CD4-positive, alpha-beta T cell (primary cell): Measurements from ENCODE around the gene VAT1. TPM values are rescaled to one million over a fixed set of nuclear protein-coding genes. Genes with fewer than 3 reads are reported as not detected.
"Not testable (repeated sequence)": the region's sequence is repeated elsewhere in the genome, so short reads cannot be mapped to it uniquely, and the experiment has no call there.

Source experiments
- ATAC-seq: fragments of 200-7000 bp; cut with Tn5 transposase; one replicate; pipeline ENCODE4 v1.10.0; 2022; ENCODE audit warnings: mild to moderate bottlenecking; ENCODE audit not compliant: poor library complexity
- CTCF ChIA-PET: fragments of 350-600 bp; sonication (Branson Sonifier 250); formaldehyde crosslinking; loops from one replicate; lab custom pipeline; 2021; ENCODE audit warnings: antibody characterized with exemption, inconsistent platforms; lab: Charles Lee
- POLR2A ChIA-PET: fragments of 350-600 bp; sonication (Branson Sonifier 250); formaldehyde crosslinking; loops from one replicate; lab custom pipeline; 2021; ENCODE audit warnings: antibody characterized with exemption, inconsistent platforms; lab: Charles Lee
- DNase-seq, 14 experiments: peaks; one replicate each; pipeline ENCODE4 v3.0.0-alpha.2; 2013 to 2020; ENCODE audit warnings: mixed read lengths in 2 of 14
- H3K27ac ChIP-seq, 2 donors: one replicate each; pipeline versions ENCODE4 v1.5.1 to v1.7.0; 2013; ENCODE audit warnings: low read length in 2 of 2, low read depth in 1 of 2, mild to moderate bottlenecking in 1 of 2
- H3K27me3 ChIP-seq, 2 experiments: 1 replicate in 1 of 2; 2 replicates in 1 of 2; pipeline versions ENCODE4 v1.6.1 to v1.7.0; 2013; ENCODE audit warnings: low read length in 2 of 2, control low read depth in 1 of 2, mild to moderate bottlenecking in 1 of 2, moderate library complexity in 1 of 2; ENCODE audit not compliant: insufficient read depth in 2 of 2, control insufficient read depth in 1 of 2
- H3K36me3 ChIP-seq: one replicate; pipeline ENCODE4 v1.6.1; 2013; ENCODE audit warnings: low read length, control low read depth; ENCODE audit not compliant: insufficient read depth
- H3K4me1 ChIP-seq: one replicate; pipeline ENCODE4 v1.6.1; 2013; ENCODE audit warnings: low read length, control low read depth; ENCODE audit not compliant: insufficient read depth
- H3K4me3 ChIP-seq: one replicate; pipeline ENCODE4 v1.5.1; 2013; ENCODE audit warnings: mild to moderate bottlenecking, low read length, moderate library complexity
- H3K9me3 ChIP-seq, 2 experiments: 1 replicate in 1 of 2; 2 replicates in 1 of 2; pipeline versions ENCODE4 v1.6.1 to v1.7.0; 2013; ENCODE audit warnings: low read length in 2 of 2, mild to moderate bottlenecking in 2 of 2, control low read depth in 1 of 2, moderate library complexity in 1 of 2; ENCODE audit not compliant: control insufficient read depth in 1 of 2, insufficient read depth in 1 of 2
- H3K27ac Mint-ChIP-seq: one replicate; pipeline ENCODE4 v1.8.0; 2020; ENCODE audit warnings: mixed read lengths
- H3K27me3 Mint-ChIP-seq: one replicate; pipeline ENCODE4 v1.8.0; 2021; ENCODE audit warnings: mixed read lengths
- H3K36me3 Mint-ChIP-seq: one replicate; pipeline ENCODE4 v1.8.0; 2021; ENCODE audit warnings: low read depth, mixed read lengths
- H3K4me1 Mint-ChIP-seq: one replicate; pipeline ENCODE4 v1.8.0; 2021; ENCODE audit warnings: low read depth, mixed read lengths
- H3K4me3 Mint-ChIP-seq: one replicate; pipeline ENCODE4 v1.8.0; 2020; ENCODE audit warnings: mild to moderate bottlenecking, mixed read lengths
- H3K9me3 Mint-ChIP-seq: one replicate; pipeline ENCODE4 v1.8.0; 2020; ENCODE audit warnings: mixed read lengths
- CTCF ChIP-seq: fragments of 200-600 bp; IDR thresholded peaks from one replicate; pipeline ENCODE4 v1.8.0; 2022; ENCODE audit warnings: antibody characterized with exemption, mild to moderate bottlenecking
- intact Hi-C, 2 experiments: fragments of 100-400 bp; cut with DNase I in 1 of 2; cut with micrococcal nuclease in 1 of 2; formaldehyde crosslinking; loops; one replicate each; pipeline versions ENCODE4 v1.15.1 to v1.9.0; 2023 to 2025; cut with DNase I, micrococcal nuclease
- total RNA-seq, 174 experiments: library from RNA in 2 of 174; stranded (reverse) in 2 of 174; gene quantifications; one replicate each; pipeline ENCODE4 v1.2.3 and lab custom pipeline; 2021 to 2026

The VAT1 gene
- total RNA-seq, 2 experiments from 2014 or later, result 27.5 to 27.6 TPM

GRCh38 chr17:42997390-42997983 lies 24.7 kb downstream of the VAT1 start:
- ChIA-PET POLR2A (interaction anchor here (0.6 to 3.2 kb wide), 36 partner anchors 9 to 1330 kb away, joined by 3 to 58 read pairs (median 8); partner anchors contain the start of genes AARSD1, AOC2, ARL4D and BECN1), CTCF (interaction anchor here (0.6 to 2.3 kb wide), 21 partner anchors 9 to 487 kb away, joined by 3 to 20 read pairs (median 6); partner anchors contain the start of genes AARSD1, BECN1, BRCA1 and DHX8)
- no peak for ATAC-seq
- Histone ChIP-seq H3K27ac (peak overlapping the region in 1 of 2 donors; percentile 53), H3K4me3 (peak overlapping the region; percentile 6), H3K4me1 (peaks cover 28% of the 10 kb centered on the region), H3K36me3 (peaks cover 43% of the 10 kb centered on the region), H3K9me3 (no peaks in the 10 kb centered on the region), H3K27me3 (no peaks in the 10 kb centered on the region)
- Mint-ChIP-seq H3K36me3 (peaks cover 55% of the 10 kb centered on the region), H3K9me3 (no peaks in the 10 kb centered on the region), H3K27ac (peak overlapping the region; percentile 95), H3K4me1 (peaks cover 25% of the 10 kb centered on the region), H3K27me3 (no peaks in the 10 kb centered on the region), H3K4me3 (peak overlapping the region; percentile 96)
- intact Hi-C loops, result loop anchor here (2.0 to 10.0 kb wide), 4 partner anchors 33 to 1017 kb away; partner anchors contain the start of genes AARSD1 (in 1 of the 2), DHX8 (in 1 of the 2), PSME3 (in 1 of the 2) and TMEM101 (in 1 of the 2)
- no peak for TF ChIP-seq CTCF
- DNase-seq, result peak in 1 of 14 experiments; percentile 20

GRCh38 chr17:42993913-42994312 lies 28.3 kb downstream of the VAT1 start:
- CTCF ChIA-PET, result not testable (repeated sequence)
- peaks cover 50% of the 10 kb centered on the region for H3K36me3 Mint-ChIP-seq
- intact Hi-C loops, result loop anchor here (10.0 kb wide), 2 partner anchors 491 to 1021 kb away; partner anchors contain the start of genes DHX8 (in 1 of the 2) and TMEM101 (in 1 of the 2)

GRCh38 chr17:42992872-42993271 lies 29.3 kb downstream of the VAT1 start:
- no peak for TF ChIP-seq CTCF
- DNase-seq (no peak), ATAC-seq (no peak)
- Mint-ChIP-seq H3K4me3 (no peak overlapping the region), H3K36me3 (peaks cover 50% of the 10 kb centered on the region), H3K27ac (no peak overlapping the region), H3K9me3 (no peaks in the 10 kb centered on the region), H3K4me1 (peaks cover 3% of the 10 kb centered on the region), H3K27me3 (no peaks in the 10 kb centered on the region)
- H3K36me3 ChIP-seq, result peaks cover 51% of the 10 kb centered on the region
- intact Hi-C loops, result loop anchor here (10.0 kb wide), 2 partner anchors 492 to 1022 kb away; partner anchors contain the start of genes DHX8 (in 1 of the 2) and TMEM101 (in 1 of the 2)
- H3K4me3 ChIP-seq, result no peak overlapping the region
- H3K27me3 ChIP-seq, result no peaks in the 10 kb centered on the region
- ChIA-PET CTCF (no interaction called here), POLR2A (no interaction called here)
- H3K4me1 ChIP-seq, result peaks cover 6% of the 10 kb centered on the region
- no peak overlapping the region for H3K27ac ChIP-seq
- H3K9me3 ChIP-seq, result no peaks in the 10 kb centered on the region

More at GRCh38 chr17:42993913-42994312, 28.3 kb downstream of the VAT1 start:
- H3K27me3 ChIP-seq, H3K4me3 Mint-ChIP-seq, H3K27me3 Mint-ChIP-seq, H3K27ac ChIP-seq, POLR2A ChIA-PET, H3K4me3 ChIP-seq, H3K9me3 Mint-ChIP-seq, H3K27ac Mint-ChIP-seq, DNase-seq, ATAC-seq, H3K9me3 ChIP-seq: not testable (repeated sequence)
- peaks cover 12% of the 10 kb centered on the region for H3K4me1 Mint-ChIP-seq
- Histone ChIP-seq H3K4me1 (peaks cover 11% of the 10 kb centered on the region), H3K36me3 (peaks cover 43% of the 10 kb centered on the region)
